Measurements from ENCODE around the gene MRPL42.

MRPL42 gene

DNA sequence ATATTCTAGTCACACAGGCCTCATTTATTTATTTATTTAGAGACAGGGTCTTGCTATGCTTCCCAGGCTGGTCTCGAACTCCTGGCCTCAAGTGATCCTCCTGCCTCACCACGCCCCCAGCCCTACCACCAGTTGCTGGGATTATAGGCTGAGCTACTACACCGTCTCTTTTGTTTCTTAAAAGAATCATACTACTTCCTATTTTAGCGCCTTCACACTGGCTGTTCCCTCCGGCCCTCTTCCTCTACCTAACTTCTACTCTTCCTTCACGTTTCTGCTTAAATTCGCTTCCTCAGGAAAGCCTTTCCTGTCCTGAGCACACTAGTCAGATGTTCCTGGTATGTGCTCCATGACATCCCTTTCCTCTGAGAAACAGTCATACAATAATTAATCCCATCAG lies 6.4 kb upstream of the MRPL42 start:
- DNase-seq (ENCODE audit: extremely low read depth, low read depth): no peak

GRCh38 chr12:93461503-93461902 lies 5.8 kb upstream of the MRPL42 start:
- no peak for DNase-seq (ENCODE audit: extremely low read depth, low read depth)
- TF ChIP-seq CTCF (IDR thresholded peaks at IDR 0.05; ENCODE audit: low read depth, low read length): no peak

More for the DNA sequence above, 6.4 kb upstream of the MRPL42 start:
- no peak for TF ChIP-seq CTCF (IDR thresholded peaks at IDR 0.05; ENCODE audit: low read depth, low read length)

DNA sequence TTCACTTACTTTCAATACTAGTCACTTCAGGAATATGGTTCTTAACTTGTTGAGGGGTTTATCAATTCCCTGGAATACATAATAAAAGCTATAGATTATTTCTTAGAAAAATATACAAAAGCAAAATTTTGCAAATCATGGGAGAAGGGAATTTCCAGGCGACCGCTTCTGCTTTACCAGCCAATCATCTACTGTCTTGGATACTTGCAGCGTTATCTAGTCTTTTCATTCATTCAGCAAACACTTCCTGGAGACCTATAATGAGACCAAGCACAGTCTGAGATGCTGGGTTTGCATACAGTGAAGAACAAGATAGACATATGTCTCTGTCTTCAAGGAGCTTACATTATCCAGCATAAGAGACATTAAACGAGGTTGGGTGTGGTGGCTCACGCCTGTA lies 1.5 kb upstream of the MRPL42 start:
- no peak for TF ChIP-seq CTCF (IDR thresholded peaks at IDR 0.05; ENCODE audit: low read depth, low read length)
- no peak for DNase-seq (ENCODE audit: extremely low read depth, low read depth)

GRCh38 chr12:93466625-93467350 lies 526 bp upstream of the MRPL42 start:
- no peak for DNase-seq (ENCODE audit: extremely low read depth, low read depth)
- no peak for TF ChIP-seq CTCF (IDR thresholded peaks at IDR 0.05; ENCODE audit: low read depth, low read length)

DNA sequence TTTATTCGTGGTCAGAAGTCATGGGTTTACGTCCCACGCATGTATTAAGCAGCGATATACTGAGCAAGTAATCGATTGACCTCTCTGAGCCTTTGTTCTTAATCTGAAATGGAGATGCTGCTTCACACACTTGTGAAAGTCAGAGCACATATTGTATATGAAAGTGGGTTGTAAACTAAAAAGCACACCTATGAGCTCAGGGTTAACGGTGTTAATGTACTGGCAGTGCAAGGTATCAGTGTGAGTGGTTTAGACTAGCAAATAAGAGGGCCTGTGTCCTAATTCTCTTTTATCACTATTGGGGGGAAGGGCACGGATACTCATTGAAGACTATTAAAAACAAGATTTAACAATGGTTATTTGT lies 676 bp downstream of the MRPL42 start:
- TF ChIP-seq CTCF (IDR thresholded peaks at IDR 0.05; ENCODE audit: low read depth, low read length): no peak
- DNase-seq (ENCODE audit: extremely low read depth, low read depth): no peak

GRCh38 chr12:93469386-93469785 lies 2.1 kb downstream of the MRPL42 start:
- TF ChIP-seq CTCF (IDR thresholded peaks at IDR 0.05; ENCODE audit: low read depth, low read length): no peak
- DNase-seq (ENCODE audit: extremely low read depth, low read depth): no peak

DNA sequence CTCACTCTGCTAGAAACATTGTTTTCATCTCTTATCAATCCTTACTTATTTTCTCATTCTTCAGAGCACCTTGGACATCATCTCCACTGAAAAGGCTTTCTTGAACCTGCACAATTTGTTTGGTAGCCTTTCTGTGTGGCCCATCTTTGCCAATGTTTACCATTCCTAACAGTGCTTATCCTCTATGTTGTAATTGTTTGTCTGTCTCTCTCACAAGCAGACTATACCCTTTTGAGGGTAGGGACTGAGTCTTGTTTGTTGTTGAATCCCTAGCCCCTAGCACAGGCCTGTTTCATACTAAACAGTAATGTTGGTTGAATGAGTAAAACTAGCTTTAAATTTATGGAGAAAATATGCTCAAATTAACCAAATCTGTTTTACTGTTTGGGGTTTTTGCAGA lies 9.2 kb downstream of the MRPL42 start:
- TF ChIP-seq CTCF (IDR thresholded peaks at IDR 0.05; ENCODE audit: low read depth, low read length): no peak
- no peak for DNase-seq (ENCODE audit: extremely low read depth, low read depth)

All from AG09319 (cell line).